PC-3 (cell line): ENCODE data around the gene BAIAP2L2. TPM values are rescaled to one million over a fixed set of nuclear protein-coding genes. Genes with fewer than 3 reads are reported as not detected.

Experiments used
- ATAC-seq: fragments of 200-7000 bp; cut with Tn5 transposase; 2 replicates; pipeline ENCODE4 v1.9.1; 2020; ENCODE audit warnings: mild to moderate bottlenecking, moderate library complexity
- BruUV-seq: library from RNA; stranded (reverse); fragments of 400-500 nt; replicated peaks from 2 replicates; lab custom pipeline; 2021; lab: Mats Ljungman, UMichigan
- CTCF ChIA-PET: fragments of 300-600 bp; sonication (Branson Sonifier 250); formaldehyde crosslinking; loops from one replicate; lab custom pipeline; 2022; ENCODE audit warnings: antibody characterized with exemption; lab: Charles Lee
- POLR2A ChIA-PET: fragments of 300-600 bp; sonication (Branson Sonifier 250); formaldehyde crosslinking; loops from one replicate; lab custom pipeline; 2022; ENCODE audit warnings: antibody characterized with exemption; ENCODE audit not compliant: unreplicated experiment; lab: Charles Lee
- DNase-seq: peaks from one replicate; pipeline ENCODE4 v3.0.0-alpha.2; 2015
- H2AFZ ChIP-seq: fragments of 300-600 bp; sonication (generic); 2 replicates; pipeline ENCODE4 v1.6.0; 2016; ENCODE audit warnings: antibody characterized with exemption, low read length
- H3F3A ChIP-seq: fragments of 300-600 bp; sonication (generic); one replicate; pipeline ENCODE4 v1.6.0; 2017; ENCODE audit warnings: antibody characterized with exemption, low read length, control low read depth, mild to moderate bottlenecking; ENCODE audit not compliant: unreplicated experiment
- H3K27ac ChIP-seq: fragments of 300-600 bp; sonication (generic); 2 replicates; pipeline ENCODE4 v1.5.1; 2016; ENCODE audit warnings: mild to moderate bottlenecking, low read length
- H3K27me3 ChIP-seq: fragments of 300-600 bp; sonication (generic); 2 replicates; pipeline ENCODE4 v1.6.1; 2016; ENCODE audit warnings: low read length, mixed read lengths
- H3K36me3 ChIP-seq: fragments of 300-600 bp; sonication (generic); 2 replicates; pipeline ENCODE4 v1.6.1; 2016; ENCODE audit warnings: low read depth, mixed run types, low read length, mixed read lengths
- H3K4me1 ChIP-seq: fragments of 300-600 bp; sonication (generic); 2 replicates; pipeline ENCODE4 v1.5.1; 2016; ENCODE audit warnings: low read length; ENCODE audit not compliant: insufficient read depth
- H3K4me2 ChIP-seq: fragments of 300-600 bp; sonication (generic); 2 replicates; pipeline ENCODE4 v1.6.0; 2016; ENCODE audit warnings: low read length
- H3K4me3 ChIP-seq: fragments of 300-600 bp; sonication (generic); 2 replicates; pipeline ENCODE4 v1.5.1; 2016; ENCODE audit warnings: mild to moderate bottlenecking, low read length, mixed read lengths
- H3K79me2 ChIP-seq: fragments of 300-600 bp; sonication (generic); 2 replicates; pipeline ENCODE4 v1.6.1; 2017; ENCODE audit warnings: low read length, mixed read lengths
- H3K9ac ChIP-seq: fragments of 300-600 bp; sonication (generic); 2 replicates; pipeline ENCODE4 v1.6.0; 2016; ENCODE audit warnings: mild to moderate bottlenecking, low read length
- H3K9me2 ChIP-seq: fragments of 300-600 bp; sonication (generic); replicated peaks from 2 replicates; pipeline ENCODE4 v1.6.1; 2016; ENCODE audit warnings: mixed run types, low read length, mixed read lengths
- H3K9me3 ChIP-seq: fragments of 300-600 bp; sonication (generic); 2 replicates; pipeline ENCODE4 v1.6.1; 2016; ENCODE audit warnings: low read length, mixed read lengths
- H4K20me1 ChIP-seq: fragments of 300-600 bp; sonication (generic); 2 replicates; pipeline ENCODE4 v1.6.1; 2016; ENCODE audit warnings: low read length, mixed read lengths
- EZH2 ChIP-seq: fragments of 300-600 bp; sonication (generic); IDR thresholded peaks from one replicate; pipeline ENCODE4 v1.6.1; 2017; ENCODE audit warnings: antibody characterized with exemption, mild to moderate bottlenecking, low read length; ENCODE audit not compliant: unreplicated experiment
- EZH2phosphoT487 ChIP-seq: fragments of 300-600 bp; sonication (generic); IDR thresholded peaks from 2 replicates; pipeline ENCODE4 v1.6.1; 2018; ENCODE audit warnings: mild to moderate bottlenecking, antibody characterized with exemption, low read length, borderline replicate concordance
- intact Hi-C: fragments of 100-400 bp; cut with micrococcal nuclease; formaldehyde crosslinking; loops from 2 replicates; pipeline ENCODE4 v1.9.0; 2023
- total RNA-seq: library from RNA; depleted of rRNA; stranded (reverse); fragments of >200 nt; gene quantifications from 2 replicates; pipeline ENCODE4 v1.2.3, GENCODE V29; 2014
- TF ChIP-seq, protein P1 (sequence below): fragments of 300-600 bp; sonication (generic); conservative IDR thresholded peaks from 2 replicates; pipeline ENCODE4 v1.5.1; 2017; ENCODE audit warnings: antibody characterized with exemption, low read depth, mild to moderate bottlenecking, low read length

Gene BAIAP2L2
- total RNA-seq, 1 experiment from 2014 or later, result 0.80 TPM

DNA sequence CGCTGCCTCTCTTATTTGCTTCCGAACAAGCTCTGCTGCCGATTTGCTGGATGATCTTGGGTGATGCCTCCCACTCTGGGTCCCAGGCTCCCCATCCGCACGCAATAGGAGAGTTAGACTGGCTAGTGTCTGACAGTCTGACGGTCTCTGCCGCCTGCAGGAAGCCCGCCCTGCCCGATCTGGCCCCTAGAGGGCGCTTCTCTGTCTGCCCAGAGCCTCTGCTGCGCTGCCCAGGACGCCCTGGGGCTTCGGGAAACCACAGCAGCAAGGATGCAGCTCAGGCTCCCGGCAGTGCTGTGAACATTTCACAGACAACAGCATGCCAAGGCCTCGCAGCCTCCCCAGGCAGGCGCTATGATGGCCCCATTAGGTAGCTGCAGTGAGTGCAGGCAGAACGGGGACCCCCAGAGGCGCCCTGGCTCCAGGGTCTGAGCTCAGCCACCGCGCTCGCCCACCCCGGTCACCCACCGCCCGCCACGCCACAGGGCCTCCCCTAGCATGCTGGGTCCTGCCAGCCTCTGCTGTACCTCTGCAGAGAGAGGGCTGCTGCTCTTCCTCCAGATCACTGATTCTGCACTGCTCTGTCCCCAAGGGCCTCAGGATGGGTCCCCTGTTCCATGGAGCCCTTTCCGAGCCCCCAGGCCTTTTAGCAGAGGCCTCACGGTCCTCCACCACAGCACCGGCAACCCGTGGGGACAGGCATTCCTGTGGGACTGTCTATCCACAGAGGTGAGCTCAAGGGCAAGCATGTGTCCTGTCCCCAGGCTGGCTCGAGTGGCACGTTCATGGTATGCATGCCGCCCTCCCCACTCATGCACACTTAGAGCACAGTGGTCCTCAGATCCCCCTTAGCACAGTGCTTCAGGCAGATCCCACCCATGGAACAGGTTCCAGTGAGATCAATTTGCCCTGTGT lies 4.3 kb upstream of the BAIAP2L2 start:
- H3K4me1 ChIP-seq, result no peaks in the 10 kb centered on the region; the same call in 1 of the 2 replicates
- ChIA-PET POLR2A (no interaction called here), CTCF (interaction anchor here (0.6 kb wide), 3 partner anchors 69 to 604 kb away, joined by 3 to 7 read pairs (median 7); no protein-coding TSS in a partner anchor)
- no peaks in the 10 kb centered on the region for H3K27me3 ChIP-seq
- intact Hi-C loops, result loop anchor here (10.0 kb wide), 1 partner anchor 100 kb away; no protein-coding TSS in a partner anchor
- H4K20me1 ChIP-seq, result no peaks in the 10 kb centered on the region
- H3K9me3 ChIP-seq, result no peaks in the 10 kb centered on the region
- DNase-seq (peak; percentile 81), ATAC-seq (peak; percentile 97)
- no peak overlapping the region for H3K4me2 ChIP-seq
- H2AFZ ChIP-seq, result no peak overlapping the region
- no peak overlapping the region for H3K9ac ChIP-seq
- no peaks in the 10 kb centered on the region for H3F3A ChIP-seq
- BruUV-seq, result no TSS peak
- no peak overlapping the region for H3K4me3 ChIP-seq
- no peaks in the 10 kb centered on the region for H3K9me2 ChIP-seq
- no peaks in the 10 kb centered on the region for H3K79me2 ChIP-seq
- H3K36me3 ChIP-seq, result no peaks in the 10 kb centered on the region
- H3K27ac ChIP-seq, result no peak overlapping the region
- TF ChIP-seq EZH2phosphoT487, result no peak
- TF ChIP-seq, protein P1, sequence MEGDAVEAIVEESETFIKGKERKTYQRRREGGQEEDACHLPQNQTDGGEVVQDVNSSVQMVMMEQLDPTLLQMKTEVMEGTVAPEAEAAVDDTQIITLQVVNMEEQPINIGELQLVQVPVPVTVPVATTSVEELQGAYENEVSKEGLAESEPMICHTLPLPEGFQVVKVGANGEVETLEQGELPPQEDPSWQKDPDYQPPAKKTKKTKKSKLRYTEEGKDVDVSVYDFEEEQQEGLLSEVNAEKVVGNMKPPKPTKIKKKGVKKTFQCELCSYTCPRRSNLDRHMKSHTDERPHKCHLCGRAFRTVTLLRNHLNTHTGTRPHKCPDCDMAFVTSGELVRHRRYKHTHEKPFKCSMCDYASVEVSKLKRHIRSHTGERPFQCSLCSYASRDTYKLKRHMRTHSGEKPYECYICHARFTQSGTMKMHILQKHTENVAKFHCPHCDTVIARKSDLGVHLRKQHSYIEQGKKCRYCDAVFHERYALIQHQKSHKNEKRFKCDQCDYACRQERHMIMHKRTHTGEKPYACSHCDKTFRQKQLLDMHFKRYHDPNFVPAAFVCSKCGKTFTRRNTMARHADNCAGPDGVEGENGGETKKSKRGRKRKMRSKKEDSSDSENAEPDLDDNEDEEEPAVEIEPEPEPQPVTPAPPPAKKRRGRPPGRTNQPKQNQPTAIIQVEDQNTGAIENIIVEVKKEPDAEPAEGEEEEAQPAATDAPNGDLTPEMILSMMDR, result peak; percentile 79
- no peak for TF ChIP-seq EZH2

DNA sequence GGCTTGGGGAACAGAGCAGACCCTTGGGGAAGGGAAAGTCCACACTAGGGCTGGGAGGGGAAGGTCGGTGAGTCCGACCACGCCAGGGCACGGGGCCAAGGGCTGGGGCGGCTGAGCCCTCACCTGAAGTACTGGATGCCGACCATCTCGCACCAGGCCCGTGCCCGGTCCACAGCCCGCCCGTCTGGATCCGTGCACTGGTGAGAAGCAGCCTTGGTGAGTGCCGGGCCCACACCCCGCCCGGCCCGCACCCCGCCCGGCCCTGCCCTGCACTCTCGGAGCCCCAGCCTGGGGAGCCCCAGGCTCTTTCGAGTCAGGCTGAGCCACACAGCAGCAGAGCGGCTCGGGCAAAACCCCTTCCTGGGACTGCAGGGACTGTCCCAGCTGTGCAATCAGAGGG lies 1.9 kb upstream of the BAIAP2L2 start:
- POLR2A ChIA-PET, result no interaction called here
- no TSS peak for BruUV-seq
- no peak overlapping the region for H2AFZ ChIP-seq

More for the DNA sequence above, 1.9 kb upstream of the BAIAP2L2 start:
- no peak overlapping the region for H3K4me2 ChIP-seq
- H3K79me2 ChIP-seq, result no peaks in the 10 kb centered on the region
- no peaks in the 10 kb centered on the region for H4K20me1 ChIP-seq
- H3F3A ChIP-seq, result no peaks in the 10 kb centered on the region
- H3K36me3 ChIP-seq, result no peaks in the 10 kb centered on the region
- H3K27ac ChIP-seq, result no peak overlapping the region
- ATAC-seq, result no peak
- H3K9me2 ChIP-seq, result no peaks in the 10 kb centered on the region
- TF ChIP-seq EZH2, result no peak
- TF ChIP-seq EZH2phosphoT487, result no peak
- TF ChIP-seq, protein P1, result no peak
- no peak overlapping the region for H3K4me3 ChIP-seq
- H3K9ac ChIP-seq, result no peak overlapping the region
- H3K27me3 ChIP-seq, result no peaks in the 10 kb centered on the region
- no peaks in the 10 kb centered on the region; the same call in 1 of the 2 replicates for H3K4me1 ChIP-seq
- no peak for DNase-seq
- intact Hi-C loops, result loop anchor here (10.0 kb wide), 1 partner anchor 102 kb away; no protein-coding TSS in a partner anchor
- CTCF ChIA-PET, result no interaction called here
- no peaks in the 10 kb centered on the region for H3K9me3 ChIP-seq
